ENCODE results near the gene SUN1. TPM values are rescaled to one million over a fixed set of nuclear protein-coding genes. Genes with fewer than 3 reads are reported as not detected.

Gene SUN1
- total and polyA plus RNA-seq, 2 donors (not counting 3 experiments of a cell fraction or from before 2014, with no cell fraction given): 158 to 410 TPM

DNA sequence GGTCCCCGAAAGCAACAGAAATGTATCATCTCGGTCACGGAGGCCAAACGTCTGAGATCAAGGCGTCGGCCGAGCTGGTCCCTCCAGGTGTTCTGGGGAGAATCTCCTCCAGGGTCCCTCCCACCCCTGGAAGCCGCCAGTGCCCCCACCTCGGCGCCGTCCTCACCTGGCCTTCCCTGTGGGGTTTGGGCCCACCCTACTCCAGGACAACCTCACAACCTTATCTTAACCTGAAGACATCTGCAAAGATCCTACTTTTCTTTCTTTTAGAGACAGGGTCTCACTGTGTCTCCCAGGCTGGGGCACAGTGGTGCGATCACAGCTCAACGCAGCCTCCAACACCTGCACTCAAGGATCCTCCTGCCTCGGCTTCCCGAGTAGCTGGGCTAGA is 88.8 kb downstream of the SUN1 start:
- H4K20me1 ChIP-seq (replicated peaks; ENCODE audit: control insufficient read depth, extremely low read depth, insufficient read depth, low read length): no peaks in the 10 kb centered on the region
- TF ChIP-seq EZH2 (IDR thresholded peaks at IDR 0.05; ENCODE audit: borderline replicate concordance, low read depth, low read length, severe bottlenecking): no peak
- no peak for TF ChIP-seq FOS (IDR thresholded peaks at IDR 0.05; ENCODE audit: borderline replicate concordance, insufficient read depth, low read length)
- no peak for TF ChIP-seq CTCF (IDR thresholded peaks at IDR 0.05; ENCODE audit: extremely low read depth in 1 of 2, insufficient read depth in 1 of 2, low read depth in 1 of 2, low read length in 2 of 2)
- no peak for TF ChIP-seq GATA2 (IDR thresholded peaks at IDR 0.05; ENCODE audit: insufficient read depth, insufficient read length, low read depth, low read length)
- TF ChIP-seq POLR2A (IDR thresholded peaks at IDR 0.05; ENCODE audit: low read depth, low read length): no peak
- TF ChIP-seq, protein P1, sequence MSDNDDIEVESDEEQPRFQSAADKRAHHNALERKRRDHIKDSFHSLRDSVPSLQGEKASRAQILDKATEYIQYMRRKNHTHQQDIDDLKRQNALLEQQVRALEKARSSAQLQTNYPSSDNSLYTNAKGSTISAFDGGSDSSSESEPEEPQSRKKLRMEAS (IDR thresholded peaks at IDR 0.05; ENCODE audit: insufficient read depth, insufficient read length): no peak
- no peak for TF ChIP-seq MYC (IDR thresholded peaks at IDR 0.05; ENCODE audit: low read depth, low read length)
- TF ChIP-seq POLR2AphosphoS5 (IDR thresholded peaks at IDR 0.05; ENCODE audit: insufficient read depth, low read depth, low read length): no peak
- TF ChIP-seq JUN (IDR thresholded peaks at IDR 0.05; ENCODE audit: borderline replicate concordance, insufficient read depth, insufficient read length, low read depth): no peak
- dilution Hi-C loops (cut with MboI; ENCODE audit: extremely low pct_ligation_motif_present, low sequenced_read_pairs) (no loop called here), intact Hi-C loops (cut with micrococcal nuclease) (no loop called here)
- ChIA-PET CTCF (no interaction called here), POLR2A (no interaction called here)
- H3K4me1 ChIP-seq (ENCODE audit: control insufficient read depth, extremely low read depth, insufficient read depth, low read length): peaks cover 11% of the 10 kb centered on the region
- H3K9me1 ChIP-seq (replicated peaks; ENCODE audit: control insufficient read depth, extremely low read depth, insufficient read depth, low read length): no peaks in the 10 kb centered on the region
- H3K36me3 ChIP-seq (ENCODE audit: control insufficient read depth in 2 of 2, extremely low read depth in 1 of 2, insufficient read depth in 2 of 2, low read length in 2 of 2): no peaks in the 10 kb centered on the region
- no peaks in the 10 kb centered on the region for H3K9me3 ChIP-seq (replicated peaks; ENCODE audit: control insufficient read depth, insufficient read depth, low read length)
- no peak overlapping the region for H3K4me3 ChIP-seq (replicated peaks in 1 of 3; ENCODE audit: insufficient read depth in 1 of 3, low read depth in 1 of 3, low read length in 3 of 3)
- H3K27ac ChIP-seq (ENCODE audit: insufficient read depth, low read depth, low read length): no peak overlapping the region
- no peaks in the 10 kb centered on the region for H3K27me3 ChIP-seq (ENCODE audit: control insufficient read depth in 2 of 2, insufficient read depth in 2 of 2, low read length in 2 of 2)
- H2AFZ ChIP-seq (ENCODE audit: low read depth, low read length): no peak overlapping the region
- BruUV-seq (replicated peaks): no TSS peak
- DNase-seq (ENCODE audit: low read depth, low spot score) (no peak), FAIRE-seq (no peak)
- no peak overlapping the region for H3K4me2 ChIP-seq (ENCODE audit: insufficient read depth, low read length)
- no peak overlapping the region for H3K9ac ChIP-seq (replicated peaks; ENCODE audit: extremely low read depth, insufficient read depth, low read length)
- H3K79me2 ChIP-seq (ENCODE audit: control insufficient read depth, insufficient read depth, low read length): no peaks in the 10 kb centered on the region

All from endothelial cell of umbilical vein (primary cell).